HEK293 (cell line): ENCODE data around the gene PDE4D.
"Not testable (repeated sequence)": the region's sequence is repeated elsewhere in the genome, so short reads cannot be mapped to it uniquely, and the experiment has no call there.

Experiments
- CTCF ChIP-seq: fragments of 450-650 bp; formaldehyde crosslinking; IDR thresholded peaks from 2 replicates; pipeline ENCODE4 v1.5.1; 2016; ENCODE audit warnings: missing biosample characterization, missing genetic modification characterization
- EGR2 ChIP-seq: fragments of 450-650 bp; formaldehyde crosslinking; IDR thresholded peaks from 2 replicates; pipeline ENCODE4 v1.5.1; 2016; ENCODE audit warnings: low read depth, missing biosample characterization, missing genetic modification characterization
- ZNF239 ChIP-seq: fragments of 450-650 bp; formaldehyde crosslinking; IDR thresholded peaks from 2 replicates; pipeline ENCODE4 v1.5.1; 2016; ENCODE audit warnings: missing biosample characterization, missing genetic modification characterization
- ZNF747 ChIP-seq: fragments of 450-650 bp; formaldehyde crosslinking; IDR thresholded peaks from 2 replicates; pipeline ENCODE4 v1.5.1; 2016; ENCODE audit warnings: missing biosample characterization, missing genetic modification characterization

DNA sequence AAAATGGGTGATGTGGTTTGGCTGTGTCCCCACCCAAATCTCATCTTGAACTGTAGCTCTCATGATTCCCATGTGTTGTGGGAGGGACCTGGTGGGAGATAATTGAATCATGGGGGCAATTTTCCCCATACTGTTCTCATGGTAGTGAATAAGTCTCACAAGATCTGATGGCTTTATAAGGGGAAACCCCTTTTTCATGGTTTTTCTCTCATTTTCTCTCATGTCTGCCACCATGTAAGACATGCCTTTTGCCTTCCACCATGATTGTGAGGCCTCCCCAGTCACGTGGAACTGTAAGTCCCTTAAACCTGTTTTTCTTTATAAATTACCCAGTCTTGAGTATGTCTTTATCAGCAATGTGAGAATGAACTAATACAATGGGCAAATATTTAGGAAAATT is 108.8 kb downstream of the PDE4D start:
- TF ChIP-seq CTCF (tag by site-specific recombination); ZNF747 (tag by site-specific recombination); EGR2; ZNF239 (tag by site-specific recombination): not testable (repeated sequence)
